Measurements from ENCODE around the gene DENND1B. TPM values are rescaled to one million over a fixed set of nuclear protein-coding genes. Genes with fewer than 3 reads are reported as not detected.

The DENND1B gene
- total and polyA plus RNA-seq, 2 of the 8 experiments (the other 6 are each of a cell fraction or from before 2014, with no cell fraction given) = 0.74 to 3.3 TPM

- Histone ChIP-seq H3K4me1 (replicated peaks in 1 of 4; ENCODE audit: control insufficient read depth in 3 of 4, insufficient read depth in 4 of 4, low read length in 3 of 4) (no peaks in the 10 kb centered on the region), H3K9ac (replicated peaks in 1 of 4; ENCODE audit: extremely low read depth in 1 of 4, low read depth in 3 of 4, low read length in 3 of 4) (no peak overlapping the region), H2BK20ac (ENCODE audit: low read length) (no peak overlapping the region), H3K23ac (ENCODE audit: insufficient read length) (no peak overlapping the region), H2AFZ (ENCODE audit: low read length) (no peak overlapping the region), H3K18ac (ENCODE audit: extremely low read depth, low read length) (no peak overlapping the region), H4K5ac (ENCODE audit: insufficient read length, low read depth, low read length) (no peak overlapping the region), H3K27ac (ENCODE audit: low read depth, low read length) (no peak overlapping the region), H4K8ac (ENCODE audit: extremely low read depth, insufficient read depth, low read length) (no peak overlapping the region), H3K56ac (replicated peaks; ENCODE audit: insufficient read length, low read depth, low read length) (no peak overlapping the region), H3K27me3 (replicated peaks in 1 of 4; ENCODE audit: control insufficient read depth in 3 of 4, extremely low read depth in 1 of 4, insufficient read depth in 3 of 4, low read length in 3 of 4) (no peaks in the 10 kb centered on the region), H3K23me2 (ENCODE audit: low read depth, low read length) (peaks cover 2% of the 10 kb centered on the region; the same call in 1 of the 2 replicates), H4K20me1 (replicated peaks in 1 of 2; ENCODE audit: control insufficient read depth in 1 of 2, insufficient read depth in 2 of 2, low read length in 2 of 2) (no peaks in the 10 kb centered on the region), H3K9me3 (ENCODE audit: insufficient read depth in 2 of 2, low read depth in 1 of 2, low read length in 1 of 2) (no peaks in the 10 kb centered on the region), H4K91ac (replicated peaks; ENCODE audit: insufficient read length, low read length) (no peak overlapping the region), H3K4me2 (ENCODE audit: insufficient read depth in 1 of 2, low read depth in 2 of 2, low read length in 2 of 2) (no peak overlapping the region), H2BK120ac (replicated peaks; ENCODE audit: low read depth, low read length) (no peak overlapping the region), H3K4ac (replicated peaks; ENCODE audit: insufficient read length, low read depth, low read length) (no peak overlapping the region), H3K36me3 (ENCODE audit: control insufficient read depth in 2 of 4, insufficient read depth in 4 of 4, low read length in 3 of 4) (no peaks in the 10 kb centered on the region), H3K79me2 (ENCODE audit: control insufficient read depth in 1 of 2, insufficient read depth in 2 of 2, low read length in 2 of 2) (no peaks in the 10 kb centered on the region), H2AK5ac (ENCODE audit: low read depth, low read length) (no peak overlapping the region), H2BK5ac (ENCODE audit: low read depth, low read length) (no peak overlapping the region), H2BK12ac (ENCODE audit: low read depth, low read length) (no peak overlapping the region), H3K14ac (ENCODE audit: insufficient read length) (no peak overlapping the region), H2BK15ac (ENCODE audit: low read length) (no peak overlapping the region), H3K79me1 (ENCODE audit: low read depth, low read length) (no peaks in the 10 kb centered on the region), H3K4me3 (ENCODE audit: extremely low read depth in 1 of 4, insufficient read depth in 2 of 4, low read depth in 3 of 4, low read length in 4 of 4) (no peak overlapping the region)
- no peak for TF ChIP-seq CREB1 (IDR thresholded peaks at IDR 0.05)
- TF ChIP-seq TEAD4 (IDR thresholded peaks at IDR 0.05; ENCODE audit: low read depth, low read length) = 0 out of 2 replicates have a peak, but pooled peaks have one; percentile 11
- TF ChIP-seq CHD1 (IDR thresholded peaks at IDR 0.05; ENCODE audit: low read depth, low read length) = no peak
- TF ChIP-seq CEBPB (IDR thresholded peaks at IDR 0.05; ENCODE audit: low read depth, low read length) = peak; percentile 83
- DNase-seq (ENCODE audit: low read depth in 1 of 2, low spot score in 2 of 2) (no peak), FAIRE-seq (no peak)
- ChIA-PET CTCF (ENCODE audit: partially characterized antibody) (no interaction called here), POLR2A (ENCODE audit: partially characterized antibody) (no interaction called here)
- WGBS, 2 experiments (ENCODE audit: extremely low coverage in 1 of 2, insufficient coverage in 1 of 2, insufficient read length in 1 of 2, insufficient replicate concordance in 2 of 2, low coverage in 1 of 2, low lambda C conversion rate in 2 of 2, missing lambda C conversion rate in 1 of 2) = 91% methylated on average over 11 of the region's 11 CpGs; no CpG with 5 or more reads in 1 of the 2 experiments
Measured at GRCh38 chr1:197666769-197667285, 108.5 kb downstream of the DENND1B start.

Data from H1 (cell line).